ENCODE results near the gene ZBTB9.
"Not testable (repeated sequence)": the region's sequence is repeated elsewhere in the genome, so short reads cannot be mapped to it uniquely, and the experiment has no call there.

ZBTB9 gene

GRCh38 chr6:33466075-33466735 lies 11.8 kb downstream of the ZBTB9 start:
- DNase-seq, result no peak

- DNase-seq, result no peak
Observed at GRCh38 chr6:33467091-33467490, 12.7 kb downstream of the ZBTB9 start.

- no peak for DNase-seq
Observed at GRCh38 chr6:33469661-33470060, 15.3 kb downstream of the ZBTB9 start.

GRCh38 chr6:33477864-33478263 lies 23.5 kb downstream of the ZBTB9 start:
- no peak for DNase-seq

GRCh38 chr6:33481192-33481591 lies 26.8 kb downstream of the ZBTB9 start:
- DNase-seq, result no peak

- not testable (repeated sequence) for DNase-seq
Observed at GRCh38 chr6:33482620-33483019, 28.2 kb downstream of the ZBTB9 start.

GRCh38 chr6:33483678-33484077 lies 29.3 kb downstream of the ZBTB9 start:
- DNase-seq, result no peak

GRCh38 chr6:33484673-33485262 lies 30.4 kb downstream of the ZBTB9 start:
- DNase-seq, result not testable (repeated sequence)

GRCh38 chr6:33485680-33486079 lies 31.3 kb downstream of the ZBTB9 start:
- DNase-seq, result not testable (repeated sequence)

GRCh38 chr6:33488339-33488738 lies 34.0 kb downstream of the ZBTB9 start:
- DNase-seq, result no peak

GRCh38 chr6:33490198-33490597 lies 35.8 kb downstream of the ZBTB9 start:
- DNase-seq, result no peak

- DNase-seq, result no peak
Observed at GRCh38 chr6:33490621-33491020, 36.2 kb downstream of the ZBTB9 start.

- DNase-seq, result no peak
Observed at GRCh38 chr6:33492093-33492492, 37.7 kb downstream of the ZBTB9 start.

- DNase-seq, result no peak
Observed at GRCh38 chr6:33497157-33497556, 42.8 kb downstream of the ZBTB9 start.

- no peak for DNase-seq
Observed at GRCh38 chr6:33502486-33502885, 48.1 kb downstream of the ZBTB9 start.

GRCh38 chr6:33504486-33504885 lies 50.1 kb downstream of the ZBTB9 start:
- no peak for DNase-seq

- DNase-seq, result no peak
Observed at GRCh38 chr6:33505548-33506370, 51.4 kb downstream of the ZBTB9 start.
